DMS153 treated with DMSO at 0.1 percent for 48 hours (cell line): Measurements from ENCODE around the gene SPEG.

Source experiments
- DNase-seq: peaks from one replicate; lab custom pipeline; 2025; ENCODE audit not compliant: unreplicated experiment; lab: John Stamatoyannopoulos, UW

SPEG gene

GRCh38 chr2:219544567-219544966 is 109.9 kb downstream of the SPEG start:
- DNase-seq = no peak

GRCh38 chr2:219545295-219545942 is 110.8 kb downstream of the SPEG start:
- DNase-seq = no peak

- no peak for DNase-seq
These were observed 111.3 kb downstream of the SPEG start for GRCh38 chr2:219545943-219546352.

GRCh38 chr2:219547621-219548020 is 113.0 kb downstream of the SPEG start:
- no peak for DNase-seq
